PC-3 (cell line): ENCODE data around the gene ESF1.

ENCODE experiments used
- CTCF ChIP-seq: fragments of 300-600 bp; sonication (generic); conservative IDR thresholded peaks from 2 replicates; pipeline ENCODE4 v1.5.1; 2017; ENCODE audit warnings: antibody characterized with exemption, low read depth, mild to moderate bottlenecking, low read length
- EZH2 ChIP-seq: fragments of 300-600 bp; sonication (generic); IDR thresholded peaks from one replicate; pipeline ENCODE4 v1.6.1; 2017; ENCODE audit warnings: antibody characterized with exemption, mild to moderate bottlenecking, low read length; ENCODE audit not compliant: unreplicated experiment
- EZH2phosphoT487 ChIP-seq: fragments of 300-600 bp; sonication (generic); IDR thresholded peaks from 2 replicates; pipeline ENCODE4 v1.6.1; 2018; ENCODE audit warnings: mild to moderate bottlenecking, antibody characterized with exemption, low read length, borderline replicate concordance

- TF ChIP-seq CTCF: no peak
- no peak for TF ChIP-seq EZH2
- no peak for TF ChIP-seq EZH2phosphoT487
Observed at GRCh38 chr20:13758884-13759283, 25.8 kb downstream of the ESF1 start.
